Gastrocnemius medialis (tissue), 4 donors: Measurements from ENCODE around the gene RBFOX1. TPM values are rescaled to one million over a fixed set of nuclear protein-coding genes. Genes with fewer than 3 reads are reported as not detected.
"Not testable (repeated sequence)": the region's sequence is repeated elsewhere in the genome, so short reads cannot be mapped to it uniquely, and the experiment has no call there.

ENCODE experiments used
- ATAC-seq, 2 donors: fragments of 150-250 bp; one replicate each; pipeline ENCODE4 v1.9.1; 2016
- DNase-seq, 2 donors: peaks; one replicate each; pipeline ENCODE4 v3.0.0-alpha.2; 2019
- H3K27ac ChIP-seq, 4 donors: fragments of 200-600 bp; sonication (generic); 1 replicate in 1 of 4; 2 replicates in 3 of 4; pipeline ENCODE4 v1.5.1; 2016 to 2018; ENCODE audit warnings: mild to moderate bottlenecking in 2 of 4, moderate library complexity in 1 of 4
- H3K27me3 ChIP-seq, 3 donors: fragments of 200-600 bp; sonication (generic) in 2 of 3; 1 replicate in 1 of 3; 2 replicates in 2 of 3; pipeline versions ENCODE4 v1.5.1 to v1.6.0; 2016 to 2019; ENCODE audit warnings: mild to moderate bottlenecking in 1 of 3, moderate library complexity in 1 of 3
- H3K36me3 ChIP-seq, 2 donors: fragments of 200-600 bp; sonication (generic) in 1 of 2; one replicate each; pipeline ENCODE4 v1.5.1; 2017 to 2018
- H3K4me1 ChIP-seq, 2 donors: fragments of 200-600 bp; sonication (generic) in 1 of 2; one replicate each; pipeline ENCODE4 v1.5.1; 2016 to 2017; ENCODE audit warnings: mild to moderate bottlenecking in 2 of 2
- H3K4me3 ChIP-seq, 4 donors: fragments of 200-600 bp; sonication (generic) in 3 of 4; 1 replicate in 1 of 4; 2 replicates in 3 of 4; pipeline ENCODE4 v1.5.1; 2016 to 2019; ENCODE audit warnings: mild to moderate bottlenecking in 2 of 4
- H3K9me3 ChIP-seq, 3 donors: fragments of 200-600 bp; sonication (generic) in 2 of 3; 1 replicate in 1 of 3; 2 replicates in 2 of 3; pipeline ENCODE4 v1.5.1; 2016 to 2019
- CTCF ChIP-seq, 5 experiments: fragments of 450-650 bp in 3 of 5; fragments of 200-600 bp in 2 of 5; sonication (generic) in 2 of 5; IDR thresholded peaks in 4 of 5; conservative IDR thresholded peaks in 1 of 5; 1 replicate in 4 of 5; 2 replicates in 1 of 5; pipeline ENCODE4 v1.5.1; 2016 to 2019; ENCODE audit warnings: antibody characterized with exemption in 5 of 5, mild to moderate bottlenecking in 3 of 5, moderate library complexity in 3 of 5
- POLR2A ChIP-seq, 2 donors: fragments of 450-650 bp; IDR thresholded peaks; one replicate each; pipeline ENCODE4 v1.6.1; 2017; ENCODE audit warnings: antibody characterized with exemption in 2 of 2, mild to moderate bottlenecking in 2 of 2, moderate library complexity in 2 of 2
- in situ Hi-C, 4 donors: fragments of 200-750 bp; cut with MboI; loops; one replicate each; pipeline versions ENCODE4 v1.15.0 to v1.8.0; 2017; ENCODE audit warnings: low sequenced_read_pairs in 4 of 4
- intact Hi-C: fragments of 100-400 bp; cut with DNase I; formaldehyde crosslinking; loops from one replicate; pipeline ENCODE4 v1.15.1; 2023; ENCODE audit warnings: low total_unique reads
- total RNA-seq, 4 donors: library from RNA; depleted of rRNA; stranded (reverse); fragments of >200 nt; gene quantifications; one replicate each; pipeline versions ENCODE4 v1.1.0 to v1.2.3, GENCODE V29; 2016

The RBFOX1 gene
- total RNA-seq, 4 donors from 2014 or later, result 42.5 to 98.8 (median 58.6) TPM

GRCh38 chr16:7493133-7493532, 160.5 kb downstream of the RBFOX1 start:
- no peak overlapping the region for H3K27ac ChIP-seq
- H3K27me3 ChIP-seq, result no peaks in the 10 kb centered on the region
- TF ChIP-seq CTCF (IDR thresholded peaks at IDR 0.05 in 4 of 5, conservative IDR thresholded peaks at IDR 0.05 in 1 of 5), result no peak
- no peak for TF ChIP-seq POLR2A (IDR thresholded peaks at IDR 0.05)
- in situ Hi-C loops, result no loop called here
- DNase-seq (no peak), ATAC-seq (no peak)
- H3K4me1 ChIP-seq, result peaks cover 10 to 17% of the 10 kb centered on the region in 2 donors
- no peaks in the 10 kb centered on the region for H3K9me3 ChIP-seq
- H3K4me3 ChIP-seq, result no peak overlapping the region
- intact Hi-C loops, result no loop called here
- no peaks in the 10 kb centered on the region for H3K36me3 ChIP-seq

- H3K9me3 ChIP-seq, result no peaks in the 10 kb centered on the region
- DNase-seq (no peak), ATAC-seq (no peak)
- TF ChIP-seq CTCF (IDR thresholded peaks at IDR 0.05 in 4 of 5, conservative IDR thresholded peaks at IDR 0.05 in 1 of 5) (no peak), POLR2A (IDR thresholded peaks at IDR 0.05) (no peak)
- in situ Hi-C loops (no loop called here), intact Hi-C loops (loop anchor here (2.0 kb wide), 1 partner anchor 45 kb away; no protein-coding TSS in a partner anchor)
- H3K4me3 ChIP-seq, result no peak overlapping the region
- peaks cover 29 to 30% of the 10 kb centered on the region in 2 donors for H3K4me1 ChIP-seq
- peak overlapping the region in 3 of 4 donors; percentile 44 to 92 (median 51) for H3K27ac ChIP-seq
- H3K27me3 ChIP-seq, result no peaks in the 10 kb centered on the region
- no peaks in the 10 kb centered on the region for H3K36me3 ChIP-seq
Observed at GRCh38 chr16:7497691-7498090, 165.0 kb downstream of the RBFOX1 start.

- H3K36me3 ChIP-seq, result no peaks in the 10 kb centered on the region
- no peak overlapping the region for H3K4me3 ChIP-seq
- no peak for DNase-seq
- in situ Hi-C loops, result no loop called here
- peak; percentile 13 to 63 for ATAC-seq
- H3K27me3 ChIP-seq, result no peaks in the 10 kb centered on the region
- no peaks in the 10 kb centered on the region for H3K9me3 ChIP-seq
- no peak for TF ChIP-seq POLR2A (IDR thresholded peaks at IDR 0.05)
- TF ChIP-seq CTCF (IDR thresholded peaks at IDR 0.05 in 4 of 5, conservative IDR thresholded peaks at IDR 0.05 in 1 of 5), result no peak
- H3K4me1 ChIP-seq, result peaks cover 46 to 50% of the 10 kb centered on the region in 2 donors
- intact Hi-C loops, result loop anchor here (5.0 to 10.0 kb wide), 4 partner anchors 75 to 237 kb away; no protein-coding TSS in a partner anchor
- H3K27ac ChIP-seq, result peak overlapping the region; percentile 81 to 92 (median 88)
Observed at GRCh38 chr16:7501868-7502267, 169.2 kb downstream of the RBFOX1 start.

GRCh38 chr16:7502591-7503157, 170.0 kb downstream of the RBFOX1 start:
- Histone ChIP-seq H3K4me3 (peak overlapping the region in 3 of 4 donors; percentile 16 to 35 (median 23)), H3K4me1 (peaks cover 38 to 42% of the 10 kb centered on the region in 2 donors), H3K27ac (peak overlapping the region; percentile 81 to 92 (median 88))
- in situ Hi-C loops, H3K27me3 ChIP-seq, H3K9me3 ChIP-seq, H3K36me3 ChIP-seq: not testable (repeated sequence)
- DNase-seq (peak; percentile 74 to 92), ATAC-seq (peak; percentile 71 to 82)
- intact Hi-C loops, result loop anchor here (5.0 to 10.0 kb wide), 4 partner anchors 75 to 238 kb away; no protein-coding TSS in a partner anchor

GRCh38 chr16:7503666-7504065, 171.0 kb downstream of the RBFOX1 start:
- Histone ChIP-seq H3K27me3 (no peaks in the 10 kb centered on the region), H3K27ac (peak overlapping the region; percentile 81 to 92 (median 88)), H3K36me3 (no peaks in the 10 kb centered on the region), H3K9me3 (no peaks in the 10 kb centered on the region), H3K4me3 (peak overlapping the region in 2 of 4 donors; percentile 16 to 35), H3K4me1 (peaks cover 30 to 40% of the 10 kb centered on the region in 2 donors)
- peak in 1 of 2 donors; percentile 26 for ATAC-seq
- intact Hi-C loops, result loop anchor here (5.0 to 10.0 kb wide), 4 partner anchors 74 to 239 kb away; no protein-coding TSS in a partner anchor
- TF ChIP-seq CTCF (IDR thresholded peaks at IDR 0.05 in 4 of 5, conservative IDR thresholded peaks at IDR 0.05 in 1 of 5) (no peak), POLR2A (IDR thresholded peaks at IDR 0.05) (no peak)
- in situ Hi-C loops, result no loop called here
- DNase-seq, result peak in 1 of 2 donors; percentile 47
